Panc1 (cell line): ENCODE results near the gene RPRD2. TPM values are rescaled to one million over a fixed set of nuclear protein-coding genes. Genes with fewer than 3 reads are reported as not detected.

Experiments
- ATAC-seq: fragments of 200-7000 bp; cut with Tn5 transposase; 2 replicates; pipeline ENCODE4 v1.9.1; 2020; ENCODE audit warnings: mild to moderate bottlenecking, moderate library complexity
- BruUV-seq: library from RNA; stranded (reverse); fragments of 400-500 nt; replicated peaks from 2 replicates; lab custom pipeline; 2021; lab: Mats Ljungman, UMichigan
- CTCF ChIA-PET: fragments of 300-600 bp; sonication (Branson Sonifier 250); formaldehyde crosslinking; loops from one replicate; lab custom pipeline; 2022; ENCODE audit warnings: antibody characterized with exemption; lab: Charles Lee
- POLR2A ChIA-PET: fragments of 300-600 bp; sonication (Branson Sonifier 250); formaldehyde crosslinking; loops from one replicate; lab custom pipeline; 2022; ENCODE audit warnings: antibody characterized with exemption; lab: Charles Lee
- DNase-seq: peaks from one replicate; pipeline ENCODE4 v3.0.0-alpha.2; 2010; ENCODE audit warnings: low read depth, low spot score
- H3K27ac ChIP-seq: 2 replicates; pipeline ENCODE4 v1.5.1; 2011; ENCODE audit warnings: mild to moderate bottlenecking, low read length, inconsistent platforms
- H3K27me3 ChIP-seq: fragments of 200-500 bp; sonication (Bioruptor generic); 2 replicates; pipeline ENCODE4 v1.6.0; 2014; ENCODE audit warnings: low read length, inconsistent platforms; ENCODE audit not compliant: control insufficient read depth, insufficient read depth
- H3K36me3 ChIP-seq: fragments of 200-500 bp; sonication (Bioruptor generic); 2 replicates; pipeline ENCODE4 v1.5.1; 2014; ENCODE audit warnings: inconsistent platforms, mild to moderate bottlenecking, low read length, moderate library complexity; ENCODE audit not compliant: control insufficient read depth, insufficient read depth
- H3K4me1 ChIP-seq: 2 replicates; pipeline ENCODE4 v1.5.1; 2011; ENCODE audit warnings: inconsistent platforms, mild to moderate bottlenecking, low read length, moderate library complexity; ENCODE audit not compliant: control insufficient read depth, insufficient read depth
- H3K4me3 ChIP-seq, 2 experiments: 2 replicates each; pipeline ENCODE4 v1.5.1; 2011 to 2012; ENCODE audit warnings: low read depth in 2 of 2, low read length in 2 of 2, mild to moderate bottlenecking in 2 of 2, inconsistent platforms in 1 of 2, moderate library complexity in 1 of 2
- H3K9me3 ChIP-seq: fragments of 200-500 bp; sonication (Bioruptor generic); 2 replicates; pipeline ENCODE4 v1.5.1; 2014; ENCODE audit warnings: low read depth, mild to moderate bottlenecking, inconsistent platforms, low read length, moderate library complexity; ENCODE audit not compliant: control insufficient read depth, insufficient read depth
- CTCF ChIP-seq: fragments of 450-650 bp; IDR thresholded peaks from 2 replicates; pipeline ENCODE4 v1.5.1; 2017; ENCODE audit warnings: mild to moderate bottlenecking
- POLR2AphosphoS5 ChIP-seq: IDR thresholded peaks from 2 replicates; pipeline ENCODE4 v1.6.1; 2012; ENCODE audit warnings: mild to moderate bottlenecking, low read depth, low read length, moderate library complexity
- REST ChIP-seq, 2 experiments: IDR thresholded peaks; 2 replicates each; pipeline ENCODE4 v1.6.1; 2011 to 2012; ENCODE audit warnings: low read depth in 2 of 2, control low read depth in 1 of 2, low read length in 1 of 2, mild to moderate bottlenecking in 1 of 2, moderate library complexity in 1 of 2; ENCODE audit not compliant: insufficient read depth in 1 of 2
- SIN3A ChIP-seq: IDR thresholded peaks from 2 replicates; pipeline ENCODE4 v1.6.1; 2012; ENCODE audit warnings: low read depth, mild to moderate bottlenecking, low read length, moderate library complexity, borderline replicate concordance; ENCODE audit not compliant: insufficient read depth
- TCF7L2 ChIP-seq: IDR thresholded peaks from 2 replicates; pipeline ENCODE4 v1.6.1; 2011; ENCODE audit warnings: mild to moderate bottlenecking, low read depth, low read length, inconsistent platforms
- in situ Hi-C: cut with HindIII; loops from 2 replicates; pipeline ENCODE4 v1.10.0; 2016; ENCODE audit warnings: low sequenced_read_pairs, low pct_unique_long_range_greater_than_20kb
- intact Hi-C: fragments of 100-400 bp; cut with micrococcal nuclease; formaldehyde crosslinking; loops from one replicate; pipeline ENCODE4 v1.10.0; 2022; ENCODE audit not compliant: unreplicated experiment
- total RNA-seq: library from RNA; stranded (reverse); gene quantifications from one replicate; pipeline ENCODE4 v1.2.1, GENCODE V29; 2021; ENCODE audit not compliant: unreplicated experiment

RPRD2 gene
- total RNA-seq, 1 experiment from 2014 or later, result 28.3 TPM

- Histone ChIP-seq H3K36me3 (no peaks in the 10 kb centered on the region), H3K4me1 (no peaks in the 10 kb centered on the region), H3K9me3 (no peaks in the 10 kb centered on the region), H3K27ac (peak within 1 kb of the TSS; percentile 76), H3K4me3 (peak within 1 kb of the TSS; percentile 66 to 74), H3K27me3 (no peaks in the 10 kb centered on the region)
- ATAC-seq (peak; percentile 99), DNase-seq (peak; percentile 76)
- BruUV-seq, result no TSS peak
- in situ Hi-C loops (no loop called here), intact Hi-C loops (no loop called here)
- 0 out of 4 replicates have a peak, but pooled peaks of 1 of the 2 experiments have one; percentile 35 for TF ChIP-seq REST (IDR thresholded peaks at IDR 0.05; ENCODE audit: insufficient read depth in 1 of 2, low read depth in 2 of 2, low read length in 1 of 2)
- TF ChIP-seq TCF7L2, result peak; percentile 100
- no peak for TF ChIP-seq SIN3A
- POLR2A ChIA-PET, result interaction anchor here (0.5 to 0.7 kb wide), 3 partner anchors 18 to 267 kb away, joined by 3 to 10 read pairs (median 6); partner anchors contain the start of gene RPRD2
- CTCF ChIA-PET, result interaction anchor here (0.5 to 1.3 kb wide), 7 partner anchors 12 to 739 kb away, joined by 4 to 6 read pairs (median 4); partner anchors contain the start of gene PSMD4
Measured at GRCh38 chr1:150515328-150516049, 151.5 kb downstream of the RPRD2 start, which contains the start of gene FALEC. Gene FALEC (plus strand): TSS chr1:150515752.

GRCh38 chr1:150516050-150516591 is 152.2 kb downstream of the RPRD2 start:
- intact Hi-C loops (no loop called here), in situ Hi-C loops (no loop called here)
- ATAC-seq (peak; percentile 33; the same call in 1 of the 2 replicates), DNase-seq (no peak)
- no TSS peak for BruUV-seq
- Histone ChIP-seq H3K27me3 (no peaks in the 10 kb centered on the region), H3K9me3 (no peaks in the 10 kb centered on the region), H3K27ac (peak overlapping the region; percentile 63), H3K4me3 (peak overlapping the region; percentile 66 to 74), H3K36me3 (no peaks in the 10 kb centered on the region), H3K4me1 (no peaks in the 10 kb centered on the region)
- TF ChIP-seq POLR2AphosphoS5 (no peak), SIN3A (0 out of 2 replicates have a peak, but pooled peaks have one; percentile 47), TCF7L2 (no peak)
- ChIA-PET CTCF (interaction anchor here (0.5 to 1.3 kb wide), 7 partner anchors 11 to 738 kb away, joined by 4 to 6 read pairs (median 4); partner anchors contain the start of gene PSMD4), POLR2A (interaction anchor here (0.5 to 0.7 kb wide), 3 partner anchors 19 to 268 kb away, joined by 3 to 10 read pairs (median 6); partner anchors contain the start of gene RPRD2)

- no peak overlapping the region; the same call in 1 of the 2 replicates for H3K27ac ChIP-seq
- ATAC-seq (no peak), DNase-seq (no peak)
- no peaks in the 10 kb centered on the region for H3K36me3 ChIP-seq
- H3K9me3 ChIP-seq, result no peaks in the 10 kb centered on the region
- ChIA-PET POLR2A (no interaction called here), CTCF (interaction anchor here (1.3 kb wide), 1 partner anchor 11 kb away, joined by 4 read pairs; no protein-coding TSS in a partner anchor)
- TF ChIP-seq CTCF (no peak), REST (IDR thresholded peaks at IDR 0.05; ENCODE audit: insufficient read depth in 1 of 2, low read depth in 2 of 2, low read length in 1 of 2) (no peak), POLR2AphosphoS5 (no peak), TCF7L2 (no peak), SIN3A (no peak)
- intact Hi-C loops (no loop called here), in situ Hi-C loops (no loop called here)
- no peaks in the 10 kb centered on the region for H3K27me3 ChIP-seq
- no peaks in the 10 kb centered on the region for H3K4me1 ChIP-seq
- BruUV-seq, result TSS peak; percentile 73
- peak overlapping the region; percentile 66 to 74 for H3K4me3 ChIP-seq
Measured at GRCh38 chr1:150516616-150517015, 152.7 kb downstream of the RPRD2 start.
